GM23338 (cell line): ENCODE results near the gene PTK6. TPM values are rescaled to one million over a fixed set of nuclear protein-coding genes. Genes with fewer than 3 reads are reported as not detected.

Experiments used
- ATAC-seq: fragments of 200-7000 bp; cut with Tn5 transposase; 3 replicates; pipeline ENCODE4 v1.9.1; 2020
- DNase-seq: peaks from one replicate; pipeline ENCODE4 v3.0.0-alpha.2; 2015; ENCODE audit warnings: low spot score
- H2AFZ ChIP-seq: fragments of 200-600 bp; sonication (generic); 2 replicates; pipeline ENCODE4 v1.8.0; 2016; ENCODE audit warnings: antibody characterized with exemption, mild to moderate bottlenecking, moderate library complexity
- H3F3A ChIP-seq: fragments of 200-600 bp; sonication (generic); replicated peaks from 2 replicates; pipeline ENCODE4 v1.8.0; 2017; ENCODE audit warnings: antibody characterized with exemption, mixed run types, low read depth
- H3K27ac ChIP-seq: fragments of 200-600 bp; sonication (generic); 2 replicates; pipeline ENCODE4 v1.6.1; 2016; ENCODE audit warnings: low read depth
- H3K27me3 ChIP-seq: fragments of 200-600 bp; sonication (generic); 2 replicates; pipeline ENCODE4 v1.8.0; 2016; ENCODE audit warnings: mild to moderate bottlenecking, mixed run types, moderate library complexity; ENCODE audit not compliant: insufficient read depth
- H3K36me3 ChIP-seq: fragments of 200-600 bp; sonication (generic); 2 replicates; pipeline ENCODE4 v1.8.0; 2016; ENCODE audit warnings: mild to moderate bottlenecking; ENCODE audit not compliant: insufficient read depth
- H3K4me1 ChIP-seq: fragments of 200-600 bp; sonication (generic); 2 replicates; pipeline ENCODE4 v1.8.0; 2016; ENCODE audit warnings: mild to moderate bottlenecking, moderate library complexity; ENCODE audit not compliant: insufficient read depth
- H3K4me2 ChIP-seq: fragments of 200-600 bp; sonication (generic); 2 replicates; pipeline ENCODE4 v1.7.1; 2017; ENCODE audit warnings: mixed run types
- H3K4me3 ChIP-seq: fragments of 200-600 bp; sonication (generic); 2 replicates; pipeline ENCODE4 v1.6.1; 2016; ENCODE audit warnings: mixed run types
- H3K79me2 ChIP-seq: fragments of 200-600 bp; sonication (generic); replicated peaks from 2 replicates; pipeline ENCODE4 v1.8.0; 2017; ENCODE audit warnings: mild to moderate bottlenecking; ENCODE audit not compliant: insufficient read depth
- H3K9me2 ChIP-seq: fragments of 200-600 bp; sonication (generic); 2 replicates; pipeline ENCODE4 v1.8.0; 2017; ENCODE audit not compliant: insufficient read depth
- H4K20me1 ChIP-seq: fragments of 200-600 bp; sonication (generic); replicated peaks from 2 replicates; pipeline ENCODE4 v1.8.0; 2017; ENCODE audit warnings: mild to moderate bottlenecking; ENCODE audit not compliant: insufficient read depth
- H3K27ac Mint-ChIP-seq: 2 replicates; pipeline ENCODE4 v1.8.0; 2020; ENCODE audit warnings: inconsistent platforms, mild to moderate bottlenecking, moderate library complexity, mixed read lengths
- H3K27me3 Mint-ChIP-seq: 3 replicates; pipeline ENCODE4 v1.8.0; 2022; ENCODE audit warnings: low read depth, mild to moderate bottlenecking, moderate library complexity, mixed read lengths, inconsistent platforms; ENCODE audit not compliant: insufficient read depth, poor library complexity
- H3K36me3 Mint-ChIP-seq: 3 replicates; pipeline ENCODE4 v1.8.0; 2021; ENCODE audit warnings: low read depth, mild to moderate bottlenecking, inconsistent platforms, moderate library complexity, mixed read lengths
- H3K4me1 Mint-ChIP-seq: 3 replicates; pipeline ENCODE4 v1.8.0; 2020; ENCODE audit warnings: mild to moderate bottlenecking, inconsistent platforms, mixed read lengths
- H3K4me3 Mint-ChIP-seq: 3 replicates; pipeline ENCODE4 v1.8.0; 2021; ENCODE audit warnings: moderate library complexity, mild to moderate bottlenecking, inconsistent platforms, mixed read lengths
- H3K9me3 Mint-ChIP-seq: 3 replicates; pipeline ENCODE4 v1.8.0; 2020; ENCODE audit warnings: moderate library complexity, mild to moderate bottlenecking, inconsistent platforms, mixed read lengths
- CREB1 ChIP-seq: fragments of 250-450 bp; sonication (Bioruptor Pico); IDR thresholded peaks from 2 replicates; pipeline ENCODE4 v1.5.0; 2020; ENCODE audit warnings: low read depth, mild to moderate bottlenecking, moderate library complexity
- POLR2AphosphoS5 ChIP-seq: IDR thresholded peaks from 2 replicates; pipeline ENCODE4 v1.6.1; 2016; ENCODE audit warnings: antibody characterized with exemption, low read depth
- STAT1 ChIP-seq: IDR thresholded peaks from one replicate; pipeline ENCODE4 v1.6.1; 2016; ENCODE audit warnings: antibody characterized with exemption; ENCODE audit not compliant: unreplicated experiment
- ZNF114 ChIP-seq: fragments of 250-450 bp; sonication (Bioruptor Pico); IDR thresholded peaks from 2 replicates; pipeline ENCODE4 v1.5.0; 2020; ENCODE audit warnings: mild to moderate bottlenecking, moderate library complexity
- polyA plus RNA-seq: library from polyadenylated mRNA; unstranded; fragments of >200 nt; fragmentation: Nextera tagmentation; extraction: Ambion mirVana; gene quantifications from 2 replicates; pipeline ENCODE4 v1.2.1, GENCODE V29; 2016
- total RNA-seq: library from RNA; depleted of rRNA; stranded (reverse); fragments of >200 nt; shearing (Covaris generic); gene quantifications from 2 replicates; pipeline ENCODE4 v1.2.3, GENCODE V29; 2014
- TF ChIP-seq, protein P1 (sequence below): fragments of 250-450 bp; sonication (Bioruptor Pico); IDR thresholded peaks from 2 replicates; pipeline ENCODE4 v1.5.0; 2020; ENCODE audit warnings: mild to moderate bottlenecking, moderate library complexity

The PTK6 gene
- total and polyA plus RNA-seq, 2 experiments from 2014 or later = 0.28 TPM; not detected in 1

- TF ChIP-seq, protein P1, sequence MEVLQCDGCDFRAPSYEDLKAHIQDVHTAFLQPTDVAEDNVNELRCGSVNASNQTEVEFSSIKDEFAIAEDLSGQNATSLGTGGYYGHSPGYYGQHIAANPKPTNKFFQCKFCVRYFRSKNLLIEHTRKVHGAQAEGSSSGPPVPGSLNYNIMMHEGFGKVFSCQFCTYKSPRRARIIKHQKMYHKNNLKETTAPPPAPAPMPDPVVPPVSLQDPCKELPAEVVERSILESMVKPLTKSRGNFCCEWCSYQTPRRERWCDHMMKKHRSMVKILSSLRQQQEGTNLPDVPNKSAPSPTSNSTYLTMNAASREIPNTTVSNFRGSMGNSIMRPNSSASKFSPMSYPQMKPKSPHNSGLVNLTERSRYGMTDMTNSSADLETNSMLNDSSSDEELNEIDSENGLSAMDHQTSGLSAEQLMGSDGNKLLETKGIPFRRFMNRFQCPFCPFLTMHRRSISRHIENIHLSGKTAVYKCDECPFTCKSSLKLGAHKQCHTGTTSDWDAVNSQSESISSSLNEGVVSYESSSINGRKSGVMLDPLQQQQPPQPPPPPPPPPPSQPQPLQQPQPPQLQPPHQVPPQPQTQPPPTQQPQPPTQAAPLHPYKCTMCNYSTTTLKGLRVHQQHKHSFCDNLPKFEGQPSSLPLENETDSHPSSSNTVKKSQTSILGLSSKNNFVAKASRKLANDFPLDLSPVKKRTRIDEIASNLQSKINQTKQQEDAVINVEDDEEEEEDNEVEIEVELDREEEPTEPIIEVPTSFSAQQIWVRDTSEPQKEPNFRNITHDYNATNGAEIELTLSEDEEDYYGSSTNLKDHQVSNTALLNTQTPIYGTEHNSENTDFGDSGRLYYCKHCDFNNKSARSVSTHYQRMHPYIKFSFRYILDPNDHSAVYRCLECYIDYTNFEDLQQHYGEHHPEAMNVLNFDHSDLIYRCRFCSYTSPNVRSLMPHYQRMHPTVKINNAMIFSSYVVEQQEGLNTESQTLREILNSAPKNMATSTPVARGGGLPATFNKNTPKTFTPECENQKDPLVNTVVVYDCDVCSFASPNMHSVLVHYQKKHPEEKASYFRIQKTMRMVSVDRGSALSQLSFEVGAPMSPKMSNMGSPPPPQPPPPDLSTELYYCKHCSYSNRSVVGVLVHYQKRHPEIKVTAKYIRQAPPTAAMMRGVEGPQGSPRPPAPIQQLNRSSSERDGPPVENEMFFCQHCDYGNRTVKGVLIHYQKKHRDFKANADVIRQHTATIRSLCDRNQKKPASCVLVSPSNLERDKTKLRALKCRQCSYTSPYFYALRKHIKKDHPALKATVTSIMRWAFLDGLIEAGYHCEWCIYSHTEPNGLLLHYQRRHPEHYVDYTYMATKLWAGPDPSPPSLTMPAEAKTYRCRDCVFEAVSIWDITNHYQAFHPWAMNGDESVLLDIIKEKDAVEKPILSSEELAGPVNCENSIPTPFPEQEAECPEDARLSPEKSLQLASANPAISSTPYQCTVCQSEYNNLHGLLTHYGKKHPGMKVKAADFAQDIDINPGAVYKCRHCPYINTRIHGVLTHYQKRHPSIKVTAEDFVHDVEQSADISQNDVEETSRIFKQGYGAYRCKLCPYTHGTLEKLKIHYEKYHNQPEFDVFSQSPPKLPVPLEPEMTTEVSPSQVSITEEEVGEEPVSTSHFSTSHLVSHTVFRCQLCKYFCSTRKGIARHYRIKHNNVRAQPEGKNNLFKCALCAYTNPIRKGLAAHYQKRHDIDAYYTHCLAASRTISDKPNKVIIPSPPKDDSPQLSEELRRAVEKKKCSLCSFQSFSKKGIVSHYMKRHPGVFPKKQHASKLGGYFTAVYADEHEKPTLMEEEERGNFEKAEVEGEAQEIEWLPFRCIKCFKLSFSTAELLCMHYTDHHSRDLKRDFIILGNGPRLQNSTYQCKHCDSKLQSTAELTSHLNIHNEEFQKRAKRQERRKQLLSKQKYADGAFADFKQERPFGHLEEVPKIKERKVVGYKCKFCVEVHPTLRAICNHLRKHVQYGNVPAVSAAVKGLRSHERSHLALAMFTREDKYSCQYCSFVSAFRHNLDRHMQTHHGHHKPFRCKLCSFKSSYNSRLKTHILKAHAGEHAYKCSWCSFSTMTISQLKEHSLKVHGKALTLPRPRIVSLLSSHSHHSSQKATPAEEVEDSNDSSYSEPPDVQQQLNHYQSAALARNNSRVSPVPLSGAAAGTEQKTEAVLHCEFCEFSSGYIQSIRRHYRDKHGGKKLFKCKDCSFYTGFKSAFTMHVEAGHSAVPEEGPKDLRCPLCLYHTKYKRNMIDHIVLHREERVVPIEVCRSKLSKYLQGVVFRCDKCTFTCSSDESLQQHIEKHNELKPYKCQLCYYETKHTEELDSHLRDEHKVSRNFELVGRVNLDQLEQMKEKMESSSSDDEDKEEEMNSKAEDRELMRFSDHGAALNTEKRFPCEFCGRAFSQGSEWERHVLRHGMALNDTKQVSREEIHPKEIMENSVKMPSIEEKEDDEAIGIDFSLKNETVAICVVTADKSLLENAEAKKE (CRISPR knock-in tag) = no peak
- no peak for TF ChIP-seq POLR2AphosphoS5
These were observed 42.0 kb upstream of the PTK6 start (continued) for GRCh38 chr20:63579017-63579694.

- no peaks in the 10 kb centered on the region for H3K36me3 ChIP-seq
- Mint-ChIP-seq H3K9me3 (no peaks in the 10 kb centered on the region), H3K4me1 (no peaks in the 10 kb centered on the region; the same call in 2 of the 3 replicates), H3K36me3 (no peaks in the 10 kb centered on the region), H3K27ac (no peak overlapping the region), H3K27me3 (peaks cover 8% of the 10 kb centered on the region), H3K4me3 (no peak overlapping the region)
- H4K20me1 ChIP-seq = no peaks in the 10 kb centered on the region
- no peak overlapping the region for H3K4me3 ChIP-seq
- 0 out of 2 replicates have a peak, but pooled peaks cover 3% of the 10 kb centered on the region for H3F3A ChIP-seq
- no peaks in the 10 kb centered on the region for H3K27me3 ChIP-seq
- H3K9me2 ChIP-seq = no peaks in the 10 kb centered on the region
- H2AFZ ChIP-seq = no peak overlapping the region
- no peaks in the 10 kb centered on the region; the same call in 1 of the 2 replicates for H3K4me1 ChIP-seq
- no peak for ATAC-seq
- no peaks in the 10 kb centered on the region for H3K79me2 ChIP-seq
- H3K27ac ChIP-seq = no peak overlapping the region
- H3K4me2 ChIP-seq = no peak overlapping the region
- DNase-seq = no peak
- TF ChIP-seq, protein P1 (CRISPR knock-in tag) = no peak
- TF ChIP-seq STAT1 (no peak), ZNF114 (CRISPR knock-in tag) (no peak), CREB1 (CRISPR knock-in tag) (no peak)
These were observed 41.2 kb upstream of the PTK6 start for GRCh38 chr20:63578224-63579016.
